HFFc6 (cell line): Measurements from ENCODE around the gene DOHH. TPM values are rescaled to one million over a fixed set of nuclear protein-coding genes. Genes with fewer than 3 reads are reported as not detected.
"Not testable (repeated sequence)": the region's sequence is repeated elsewhere in the genome, so short reads cannot be mapped to it uniquely, and the experiment has no call there.

Source experiments
- DNase-seq: peaks from one replicate; pipeline ENCODE4 v3.0.0-alpha.2; 2018
- H3K27ac Mint-ChIP-seq: 2 replicates; pipeline ENCODE4 v1.8.0; 2020; ENCODE audit warnings: mild to moderate bottlenecking, mixed read lengths
- H3K27me3 Mint-ChIP-seq: 2 replicates; pipeline ENCODE4 v1.8.0; 2021; ENCODE audit warnings: mild to moderate bottlenecking, moderate library complexity, mixed read lengths; ENCODE audit not compliant: insufficient read depth
- H3K36me3 Mint-ChIP-seq: 2 replicates; pipeline ENCODE4 v1.8.0; 2021; ENCODE audit warnings: low read depth, mixed read lengths
- H3K4me1 Mint-ChIP-seq: 2 replicates; pipeline ENCODE4 v1.8.0; 2020; ENCODE audit warnings: low read depth, mixed read lengths
- H3K4me3 Mint-ChIP-seq: 2 replicates; pipeline ENCODE4 v1.8.0; 2020; ENCODE audit warnings: mild to moderate bottlenecking, moderate library complexity, mixed read lengths
- H3K9me3 Mint-ChIP-seq: 2 replicates; pipeline ENCODE4 v1.8.0; 2020; ENCODE audit warnings: mild to moderate bottlenecking, mixed read lengths
- CTCF ChIP-seq: fragments of 200-600 bp; sonication (generic); IDR thresholded peaks from 2 replicates; pipeline ENCODE4 v1.5.0; 2021; ENCODE audit warnings: antibody characterized with exemption, mild to moderate bottlenecking
- total RNA-seq, 6 experiments: library from RNA; stranded (reverse); fragmentation: NEBNext Ultra II Directional; extraction: Animal tissue kit (Norgen Biotek cat#: 25700); gene quantifications; 2 replicates in 1 of 6; 3 replicates in 5 of 6; pipeline ENCODE4 v1.2.3, GENCODE V29; 2021

The DOHH gene
- total RNA-seq, 6 experiments from 2014 or later = 14.3 to 20.4 (median 17.0) TPM

GRCh38 chr19:3533563-3534216 lies 33.2 kb upstream of the DOHH start:
- TF ChIP-seq CTCF = no peak
- H3K27me3 Mint-ChIP-seq = peaks cover 3% of the 10 kb centered on the region
- H3K9me3 Mint-ChIP-seq = no peaks in the 10 kb centered on the region
- H3K4me1 Mint-ChIP-seq = no peaks in the 10 kb centered on the region
- H3K27ac Mint-ChIP-seq = no peak overlapping the region
- DNase-seq = no peak
- no peak overlapping the region for H3K4me3 Mint-ChIP-seq
- no peaks in the 10 kb centered on the region; the same call in 1 of the 2 replicates for H3K36me3 Mint-ChIP-seq

- no peaks in the 10 kb centered on the region for H3K4me1 Mint-ChIP-seq
- peaks cover 3% of the 10 kb centered on the region for H3K27me3 Mint-ChIP-seq
Measured at GRCh38 chr19:3533033-3533432, 32.6 kb upstream of the DOHH start.

GRCh38 chr19:3532154-3532786 lies 31.8 kb upstream of the DOHH start:
- Mint-ChIP-seq H3K27me3 (no peaks in the 10 kb centered on the region; the same call in none of the 2 replicates), H3K9me3 (no peaks in the 10 kb centered on the region), H3K4me1 (no peaks in the 10 kb centered on the region), H3K36me3 (peaks cover 1% of the 10 kb centered on the region; the same call in 1 of the 2 replicates), H3K27ac (no peak overlapping the region), H3K4me3 (no peak overlapping the region)
- TF ChIP-seq CTCF = no peak
- no peak for DNase-seq

More at GRCh38 chr19:3533033-3533432, 32.6 kb upstream of the DOHH start:
- H3K27ac Mint-ChIP-seq = no peak overlapping the region
- no peak overlapping the region for H3K4me3 Mint-ChIP-seq
- 0 out of 2 replicates have a peak, but pooled peaks have one; percentile 9 for TF ChIP-seq CTCF
- H3K9me3 Mint-ChIP-seq = no peaks in the 10 kb centered on the region
- H3K36me3 Mint-ChIP-seq = no peaks in the 10 kb centered on the region; the same call in 1 of the 2 replicates
- DNase-seq = no peak

- Mint-ChIP-seq H3K9me3 (no peaks in the 10 kb centered on the region), H3K4me3 (no peak overlapping the region), H3K4me1 (no peaks in the 10 kb centered on the region), H3K27ac (no peak overlapping the region), H3K27me3 (no peaks in the 10 kb centered on the region; the same call in none of the 2 replicates), H3K36me3 (peaks cover 5% of the 10 kb centered on the region; the same call in 1 of the 2 replicates)
- no peak for TF ChIP-seq CTCF
- no peak for DNase-seq
Measured at GRCh38 chr19:3531716-3532115, 31.2 kb upstream of the DOHH start.

GRCh38 chr19:3530389-3530788 lies 29.9 kb upstream of the DOHH start:
- Mint-ChIP-seq H3K4me3 (no peak overlapping the region), H3K4me1 (no peaks in the 10 kb centered on the region), H3K9me3 (no peaks in the 10 kb centered on the region), H3K27me3 (no peaks in the 10 kb centered on the region; the same call in none of the 2 replicates), H3K36me3 (peaks cover 5% of the 10 kb centered on the region; the same call in 1 of the 2 replicates), H3K27ac (no peak overlapping the region)
- TF ChIP-seq CTCF = no peak
- DNase-seq = no peak

- not testable (repeated sequence) for H3K36me3 Mint-ChIP-seq, H3K4me3 Mint-ChIP-seq, H3K27me3 Mint-ChIP-seq, H3K4me1 Mint-ChIP-seq, H3K27ac Mint-ChIP-seq, DNase-seq, H3K9me3 Mint-ChIP-seq
Measured at GRCh38 chr19:3529299-3529698, 28.8 kb upstream of the DOHH start.
